ENCODE data around the gene FXYD1.

Gene FXYD1

DNA sequence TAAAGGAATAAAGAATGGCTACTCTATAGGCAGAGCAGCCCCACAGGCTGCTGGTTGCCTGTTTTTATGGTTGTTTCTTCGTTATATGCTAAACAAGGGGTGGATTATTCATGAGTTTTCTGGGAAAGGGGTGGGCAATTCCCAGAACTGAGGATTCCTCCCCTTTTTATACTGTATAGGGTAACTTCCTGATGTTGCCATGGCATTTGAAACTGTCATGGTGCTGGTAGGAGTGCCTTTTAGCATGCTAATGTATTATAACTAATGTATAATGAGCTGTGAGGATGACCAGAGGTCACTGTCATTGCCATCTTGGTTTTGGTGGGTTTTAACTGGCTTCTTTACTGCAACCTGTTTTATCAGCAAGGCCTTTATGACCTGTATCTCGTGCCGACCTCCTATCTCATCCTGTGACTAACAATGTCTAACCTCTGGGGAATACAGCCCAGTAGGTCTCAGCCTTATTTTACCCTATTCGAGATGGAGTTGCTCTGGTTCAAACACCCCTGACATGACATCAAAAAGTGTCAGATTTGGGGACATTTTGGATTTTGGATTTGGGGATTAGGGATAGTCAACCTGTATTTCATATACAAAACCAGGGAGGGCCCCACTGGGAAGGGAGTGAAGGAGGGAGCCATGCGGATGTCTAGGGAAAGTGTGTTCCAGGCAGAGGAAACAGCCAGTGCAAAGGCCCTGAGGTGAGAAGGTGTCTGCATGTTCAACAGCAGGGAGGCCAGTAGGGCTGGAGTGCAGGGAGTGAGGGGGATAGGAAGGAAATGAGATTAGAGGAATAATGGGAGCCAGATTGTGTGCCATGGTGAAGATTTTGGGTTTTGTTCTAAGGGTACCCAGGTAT, 26.8 kb downstream of the FXYD1 start:
- DNase-seq, result no peak

DNA sequence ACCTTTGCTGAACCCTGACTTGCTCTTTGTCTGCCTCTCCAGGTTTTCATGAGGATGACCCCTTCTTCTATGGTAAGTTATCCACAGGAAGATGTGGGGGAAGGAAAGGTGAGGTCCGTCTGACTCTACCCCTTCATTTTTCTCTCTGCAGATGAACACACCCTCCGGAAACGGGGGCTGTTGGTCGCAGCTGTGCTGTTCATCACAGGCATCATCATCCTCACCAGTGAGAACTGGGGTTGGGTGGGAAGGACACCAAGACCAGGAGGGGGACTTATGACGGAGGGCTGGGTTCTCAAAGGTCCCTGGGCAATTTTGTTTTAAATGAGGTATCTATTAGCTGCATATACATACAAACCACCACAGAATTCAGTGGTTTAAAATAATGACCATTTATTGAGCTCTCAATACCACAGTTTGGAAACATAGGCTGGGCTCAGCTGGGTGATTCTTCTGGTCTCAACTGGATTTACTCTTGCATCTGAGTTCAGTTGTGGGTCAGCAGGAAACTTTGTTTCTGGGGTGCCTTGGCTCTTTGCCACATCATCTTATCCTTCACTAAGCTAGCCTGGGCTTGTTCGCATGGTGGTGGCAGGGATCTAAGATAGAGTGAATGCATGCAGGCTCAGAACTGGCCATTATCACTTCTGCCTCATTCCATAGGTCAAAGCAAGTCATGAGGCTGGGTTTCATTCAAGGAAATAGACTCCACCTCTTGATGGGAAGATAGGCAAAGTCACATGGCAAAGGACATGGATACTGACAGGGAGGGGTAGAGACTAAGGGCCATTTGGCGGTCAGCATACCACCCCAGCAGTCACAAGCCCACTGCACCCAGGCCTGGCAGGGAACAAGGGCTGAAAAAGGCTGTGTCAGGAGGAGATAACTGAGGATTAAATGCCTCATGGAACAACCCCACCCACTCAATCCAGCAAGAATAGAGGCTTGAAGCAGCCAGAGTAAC, 27.8 kb downstream of the FXYD1 start:
- no peak for DNase-seq

DNA sequence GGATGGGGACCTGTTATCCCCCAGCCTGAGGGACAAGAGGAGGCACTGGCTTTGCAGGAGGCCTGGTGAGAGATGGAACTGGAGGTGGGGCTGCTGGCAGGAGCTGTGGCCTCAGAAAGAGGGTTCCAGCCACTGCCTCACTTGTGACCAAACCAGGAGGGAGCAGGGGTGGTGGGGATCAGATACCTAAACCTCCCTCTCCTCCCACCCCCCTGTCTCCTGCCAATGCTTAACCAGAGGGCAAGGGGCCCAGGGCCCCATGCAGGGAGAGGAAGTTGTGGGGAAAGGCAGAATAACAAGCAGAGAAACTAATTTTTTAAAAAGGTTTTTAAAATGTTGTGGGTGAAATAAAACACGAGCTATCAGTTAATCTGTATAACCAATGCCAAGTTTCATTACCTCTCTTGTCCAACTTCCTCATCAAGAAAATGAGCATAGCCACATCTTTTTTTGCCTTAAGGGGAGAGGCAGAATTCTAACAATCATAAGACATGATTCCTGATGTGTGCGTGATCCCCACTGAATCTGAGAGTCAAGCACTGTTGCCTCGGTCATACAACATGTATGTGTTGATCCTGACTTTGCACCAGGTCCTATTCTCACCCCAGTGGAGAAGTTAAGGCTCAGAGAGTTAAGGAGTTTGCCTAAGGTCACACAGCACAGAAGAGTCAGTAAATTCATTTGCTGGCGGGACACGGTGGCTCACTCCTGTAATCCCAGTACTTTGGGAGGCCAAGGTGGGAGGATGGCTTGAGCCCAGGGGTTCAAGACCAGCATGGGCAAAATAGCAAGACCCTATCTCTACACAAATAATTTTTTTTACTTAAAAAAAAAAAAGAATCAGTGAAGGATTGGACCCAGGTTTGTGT, 28.9 kb downstream of the FXYD1 start:
- no peak for DNase-seq

DNA sequence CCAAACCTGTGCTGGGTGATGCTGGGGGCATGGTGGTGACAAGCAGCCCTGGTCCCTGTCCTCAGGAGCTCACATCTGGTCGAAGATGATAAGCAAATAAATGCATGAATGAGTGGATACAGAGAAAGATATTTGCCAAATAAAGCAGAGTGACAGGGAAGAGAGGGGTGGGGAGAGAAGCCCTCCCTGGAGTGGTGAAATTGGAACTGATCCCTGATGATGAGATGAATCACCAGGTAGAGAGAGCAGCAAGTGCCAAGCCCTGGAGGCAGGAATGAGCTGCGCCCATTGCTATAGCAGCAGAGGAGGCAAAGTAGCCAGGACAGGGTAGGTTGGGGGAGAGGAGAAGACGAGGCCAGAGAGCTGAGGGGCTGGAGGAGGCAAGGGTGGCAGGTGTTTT, 29.6 kb downstream of the FXYD1 start:
- DNase-seq, result no peak

DNA sequence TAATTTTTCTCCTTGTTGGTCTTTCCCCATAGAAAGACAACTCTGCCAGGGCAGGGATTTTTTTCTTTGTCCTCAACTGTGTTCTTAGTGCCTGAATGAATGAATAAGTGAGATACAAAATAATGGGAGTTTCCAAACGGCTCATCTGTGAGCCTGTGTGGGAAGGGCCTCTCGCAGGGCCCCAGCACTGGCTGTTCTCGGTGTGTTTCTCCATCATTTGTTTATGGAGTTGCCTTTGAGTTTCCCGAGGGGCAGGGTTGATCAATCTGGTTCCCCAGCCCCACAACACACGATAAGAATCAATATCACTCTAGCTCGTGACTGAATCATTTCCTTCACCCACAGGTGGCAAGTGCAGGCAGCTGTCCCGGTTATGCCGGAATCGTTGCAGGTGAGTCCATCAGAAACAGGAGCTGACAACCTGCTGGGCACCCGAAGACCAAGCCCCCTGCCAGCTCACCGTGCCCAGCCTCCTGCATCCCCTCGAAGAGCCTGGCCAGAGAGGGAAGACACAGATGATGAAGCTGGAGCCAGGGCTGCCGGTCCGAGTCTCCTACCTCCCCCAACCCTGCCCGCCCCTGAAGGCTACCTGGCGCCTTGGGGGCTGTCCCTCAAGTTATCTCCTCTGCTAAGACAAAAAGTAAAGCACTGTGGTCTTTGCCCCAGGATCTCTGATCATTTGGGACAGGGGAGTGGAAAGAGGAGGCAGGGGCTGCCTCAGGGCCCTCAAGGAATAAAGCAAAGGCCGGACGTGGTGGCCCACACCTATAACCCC, 30.8 kb downstream of the FXYD1 start:
- DNase-seq, result no peak

DNA sequence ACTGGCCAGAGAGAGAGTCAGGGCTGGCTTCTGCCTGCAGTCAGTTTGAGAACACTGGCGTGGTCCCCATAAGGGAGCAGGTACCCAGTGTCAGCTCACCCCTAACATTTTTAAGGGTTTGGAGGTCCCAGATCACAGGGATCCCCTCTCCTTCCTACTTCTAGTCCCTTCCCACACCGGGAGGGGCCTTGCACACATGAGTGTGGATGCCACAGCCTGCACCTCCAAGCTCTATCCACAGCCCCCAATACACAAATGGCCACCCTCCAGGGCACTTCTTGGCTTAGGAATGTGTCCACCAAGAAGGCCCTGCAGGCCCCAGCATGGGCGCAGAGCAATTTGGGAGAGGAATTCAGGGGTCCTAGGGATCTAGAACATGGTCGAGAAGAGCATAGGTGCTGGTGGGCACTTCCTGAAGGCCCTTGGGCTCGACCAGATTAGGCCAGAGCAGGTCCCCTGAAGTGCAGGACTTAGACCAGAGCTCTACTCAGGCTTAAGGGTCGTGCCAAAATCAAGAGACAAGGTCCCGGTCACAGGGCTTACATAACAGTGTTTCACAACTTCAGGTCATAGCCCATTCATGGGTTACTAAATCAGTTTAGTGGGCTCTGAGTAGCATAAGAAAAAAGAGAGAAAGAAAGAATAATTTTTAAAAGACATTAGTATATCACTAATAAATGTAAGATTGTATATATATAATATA, 31.9 kb downstream of the FXYD1 start:
- DNase-seq, result no peak

DNA sequence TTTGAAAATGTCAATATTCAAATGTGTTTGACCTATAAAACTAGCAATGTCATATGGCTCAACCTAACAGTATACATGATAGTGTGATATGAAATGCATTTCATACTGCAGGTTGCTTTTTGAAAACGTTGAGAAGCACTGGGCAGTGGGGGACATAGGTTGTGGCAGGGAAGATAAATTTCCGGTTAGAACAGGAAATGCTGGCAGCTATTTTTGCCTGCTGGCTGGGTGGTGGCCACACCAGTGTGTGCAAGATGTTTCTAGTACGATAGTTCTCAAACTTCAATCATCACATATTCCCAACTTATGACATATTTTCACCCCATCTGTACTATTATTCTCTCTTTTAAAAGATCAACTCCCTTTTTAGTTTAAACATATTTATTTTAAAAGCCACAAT, 33.1 kb downstream of the FXYD1 start:
- DNase-seq, result no peak

DNA sequence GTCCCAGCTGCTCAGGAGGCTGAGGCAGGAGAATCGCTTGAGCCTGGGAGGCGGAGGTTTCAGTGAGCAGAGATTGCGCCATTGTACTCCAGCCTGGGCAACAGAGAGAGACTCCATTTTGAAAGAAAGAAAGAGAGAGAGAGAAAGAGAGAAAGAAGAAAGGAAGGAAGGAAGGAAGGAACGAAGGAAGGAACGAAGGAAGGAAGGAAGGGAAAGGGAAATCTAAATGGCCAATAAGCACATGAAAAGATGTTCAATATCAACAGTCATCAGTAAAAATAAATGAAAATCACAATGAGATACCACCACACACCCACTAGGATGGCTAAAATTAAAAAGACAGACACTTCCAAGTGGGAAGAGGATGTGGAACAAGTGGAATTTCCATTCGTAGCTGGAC, 35.6 kb downstream of the FXYD1 start:
- no peak for DNase-seq

DNA sequence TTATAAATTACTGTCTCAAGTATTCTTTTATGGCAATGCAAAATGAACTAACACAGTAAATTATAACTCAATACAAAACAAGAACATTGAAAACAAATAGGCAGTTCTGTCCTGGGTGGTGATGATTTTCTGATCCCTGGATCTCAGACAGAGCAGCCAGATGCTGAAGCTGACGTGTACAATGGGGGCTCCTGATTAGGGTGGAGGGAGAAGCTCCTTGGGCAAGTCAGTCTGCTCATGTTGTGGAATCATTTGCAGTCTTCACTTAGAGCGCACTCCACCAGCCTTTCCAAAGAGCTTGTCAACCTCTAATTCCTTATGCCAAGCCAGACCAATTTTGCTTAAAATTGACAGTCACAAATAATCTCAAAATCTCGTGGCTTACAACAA, 37.6 kb downstream of the FXYD1 start:
- DNase-seq, result no peak

DNA sequence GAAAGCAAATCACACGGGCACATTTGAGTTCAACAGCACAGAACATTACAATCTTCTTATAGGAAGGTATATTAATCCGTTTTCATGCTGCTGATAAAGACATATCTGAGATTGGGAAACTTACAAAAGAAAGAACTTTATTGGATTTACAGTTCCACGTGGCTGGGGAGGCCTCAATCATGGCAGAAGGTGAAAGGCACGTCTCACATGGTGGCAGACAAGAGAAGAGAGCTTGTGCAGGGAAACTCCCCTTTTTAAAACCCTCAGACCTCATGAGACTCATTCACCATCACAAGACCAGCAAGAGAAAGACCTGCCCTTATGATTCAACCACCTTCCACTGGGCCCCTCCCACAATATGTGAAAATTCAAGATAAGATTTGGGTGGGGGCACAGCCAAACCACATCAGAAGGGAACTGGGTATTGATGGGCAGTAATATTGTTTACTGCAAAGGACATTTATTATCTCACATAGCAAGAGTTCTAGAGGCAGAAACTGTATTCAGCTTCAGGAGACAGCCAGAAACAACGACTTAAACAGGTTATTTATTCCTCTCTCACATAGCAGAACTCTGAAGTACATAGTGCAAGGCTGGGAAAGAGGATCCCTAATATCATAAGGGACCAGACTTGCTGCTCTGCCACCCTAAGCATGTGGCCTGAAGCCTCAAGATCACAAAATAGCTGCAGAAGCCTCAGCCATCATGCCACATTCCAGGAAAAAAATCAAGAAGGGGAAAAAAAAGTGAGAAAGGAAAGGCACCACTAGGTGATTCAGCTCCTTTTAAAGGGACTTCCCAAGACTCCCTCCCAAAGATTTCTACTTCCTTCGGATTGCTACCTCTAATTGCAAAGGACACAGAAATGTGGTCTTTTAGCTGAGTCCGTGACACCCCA, 39.0 kb downstream of the FXYD1 start:
- DNase-seq, result no peak

DNA sequence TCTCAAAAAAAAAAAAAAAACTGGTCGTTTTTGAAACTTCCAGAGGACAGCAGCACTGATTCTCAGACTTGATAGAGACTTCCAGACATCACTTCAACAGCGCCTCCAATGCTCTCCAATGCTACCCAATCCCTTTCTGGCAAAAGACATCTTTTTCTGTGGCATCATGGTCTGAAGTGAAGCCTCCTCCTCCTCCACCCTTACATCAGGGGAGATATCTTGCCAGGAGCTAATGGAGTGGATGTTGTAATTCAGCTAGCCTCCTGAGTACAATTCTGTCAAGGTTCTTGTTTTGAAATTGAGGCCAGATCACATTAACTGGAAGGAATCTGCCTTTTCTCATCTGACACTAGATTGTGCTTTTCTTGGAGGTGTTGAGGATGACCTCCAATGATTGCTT, 40.1 kb downstream of the FXYD1 start:
- DNase-seq, result no peak

DNA sequence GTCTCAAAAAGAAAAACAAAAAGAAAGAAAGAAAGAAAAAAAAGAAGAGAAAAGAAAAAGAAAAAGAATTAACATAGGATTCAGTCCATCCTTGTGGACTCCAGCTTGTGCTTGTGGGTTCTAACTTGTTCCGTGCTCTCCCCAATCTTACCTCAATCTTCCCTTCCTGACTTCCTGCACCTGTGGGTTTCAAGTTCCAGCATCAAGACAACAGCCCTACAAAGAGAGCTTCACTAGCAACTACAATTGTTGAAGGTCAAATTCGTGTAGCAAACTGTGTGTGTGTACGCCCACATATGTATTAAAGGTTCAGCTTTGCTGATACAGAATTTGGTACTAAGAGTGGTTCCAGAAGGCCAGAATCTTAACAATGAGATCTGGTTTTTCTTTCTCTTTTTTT, 41.2 kb downstream of the FXYD1 start:
- no peak for DNase-seq

DNA sequence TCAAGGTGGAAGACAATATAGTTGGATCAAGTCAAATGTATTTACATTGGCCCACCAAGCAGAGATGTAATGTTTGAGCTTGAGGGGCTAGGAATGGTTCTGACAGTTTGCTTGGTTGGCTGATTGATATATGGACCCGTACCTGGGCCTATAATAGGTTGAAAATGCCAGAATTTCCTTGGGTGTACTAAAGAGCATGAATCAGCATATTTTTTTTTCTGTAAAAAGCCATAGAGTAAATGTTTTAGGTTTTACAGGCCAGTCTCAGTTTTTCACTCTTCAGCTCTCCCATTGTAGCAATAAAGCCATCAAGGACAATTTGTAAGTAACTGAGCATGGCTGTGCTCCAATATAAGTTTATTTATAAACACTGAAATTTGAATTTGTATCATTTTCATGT, 42.8 kb downstream of the FXYD1 start:
- DNase-seq, result no peak

DNA sequence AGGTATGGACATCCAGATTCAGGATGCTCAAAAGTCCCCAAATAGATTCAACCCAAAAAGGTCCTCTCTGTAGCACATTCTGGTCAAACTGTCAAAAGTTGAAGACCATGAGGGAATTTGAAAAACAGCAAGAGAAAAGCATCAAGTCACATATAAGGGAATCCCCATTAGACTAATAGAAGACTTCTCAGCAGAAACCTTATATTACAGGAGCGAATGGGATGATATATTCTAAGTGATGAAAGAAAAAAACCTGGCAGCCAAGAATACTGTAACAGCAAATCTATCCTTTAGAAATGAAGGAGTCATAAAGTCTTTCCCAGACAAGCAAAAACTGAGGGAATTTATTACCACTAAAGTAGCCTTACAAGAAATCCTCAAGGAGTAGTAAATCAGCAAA, 45.6 kb downstream of the FXYD1 start:
- DNase-seq, result no peak

DNA sequence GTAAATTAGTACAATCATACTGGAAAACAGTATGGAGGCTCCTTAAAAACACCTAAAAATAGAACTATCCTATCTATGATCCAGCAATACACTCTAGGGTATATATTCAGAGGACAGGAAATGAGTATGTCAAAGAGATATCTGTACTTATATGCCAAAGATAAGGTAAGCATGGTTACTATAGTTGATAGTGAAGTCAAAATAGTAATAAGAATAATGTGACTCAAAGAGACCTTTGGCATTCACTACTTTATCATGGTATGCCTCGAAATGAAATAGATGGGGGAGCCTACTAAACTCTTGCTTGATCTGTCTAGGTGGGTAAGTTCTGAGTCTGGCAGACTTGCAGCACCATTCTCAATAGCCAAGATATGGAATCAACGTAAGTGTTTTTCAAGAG, 46.3 kb downstream of the FXYD1 start:
- no peak for DNase-seq

All from activated CD8-positive, alpha-beta memory T cell treated with anti-CD3 and anti-CD28 coated beads, Interleukin-2, amount 50 U/mL, for 4 hours (primary cell).